IPS DF 6.9 (cell line): Measurements from ENCODE around the gene FUT3.

Experiments used
- DNase-seq: peaks from one replicate; pipeline ENCODE4 v3.0.0-alpha.2; 2013; ENCODE audit warnings: low read depth, low spot score
- H3K27ac ChIP-seq: one replicate; pipeline ENCODE4 v1.5.1; 2013; ENCODE audit warnings: low read length, control low read depth
- H3K27me3 ChIP-seq: 2 replicates; pipeline ENCODE4 v1.6.1; 2013; ENCODE audit warnings: mild to moderate bottlenecking, low read length; ENCODE audit not compliant: control insufficient read depth, insufficient read depth
- H3K36me3 ChIP-seq: 2 replicates; pipeline ENCODE4 v1.6.1; 2013; ENCODE audit warnings: low read length; ENCODE audit not compliant: control insufficient read depth, insufficient read depth
- H3K4me1 ChIP-seq: 2 replicates; pipeline ENCODE4 v1.6.1; 2013; ENCODE audit warnings: low read length; ENCODE audit not compliant: control insufficient read depth, insufficient read depth
- H3K4me3 ChIP-seq: 2 replicates; pipeline ENCODE4 v1.5.1; 2013; ENCODE audit warnings: mild to moderate bottlenecking, low read length
- H3K9me3 ChIP-seq: 2 replicates; pipeline ENCODE4 v1.6.1; 2013; ENCODE audit warnings: low read length, inconsistent platforms; ENCODE audit not compliant: control insufficient read depth, insufficient read depth
- WGBS: extraction: QIAGEN DNeasy Blood & Tissue Kit; methylation state at CpG from one replicate; pipeline ENCODE4 v1.1.7; 2013; ENCODE audit warnings: mixed read lengths, missing lambda C conversion rate; ENCODE audit not compliant: insufficient read length, insufficient coverage; 5-methylcytosine and 5-hydroxymethylcytosine counted together

Gene FUT3

DNA sequence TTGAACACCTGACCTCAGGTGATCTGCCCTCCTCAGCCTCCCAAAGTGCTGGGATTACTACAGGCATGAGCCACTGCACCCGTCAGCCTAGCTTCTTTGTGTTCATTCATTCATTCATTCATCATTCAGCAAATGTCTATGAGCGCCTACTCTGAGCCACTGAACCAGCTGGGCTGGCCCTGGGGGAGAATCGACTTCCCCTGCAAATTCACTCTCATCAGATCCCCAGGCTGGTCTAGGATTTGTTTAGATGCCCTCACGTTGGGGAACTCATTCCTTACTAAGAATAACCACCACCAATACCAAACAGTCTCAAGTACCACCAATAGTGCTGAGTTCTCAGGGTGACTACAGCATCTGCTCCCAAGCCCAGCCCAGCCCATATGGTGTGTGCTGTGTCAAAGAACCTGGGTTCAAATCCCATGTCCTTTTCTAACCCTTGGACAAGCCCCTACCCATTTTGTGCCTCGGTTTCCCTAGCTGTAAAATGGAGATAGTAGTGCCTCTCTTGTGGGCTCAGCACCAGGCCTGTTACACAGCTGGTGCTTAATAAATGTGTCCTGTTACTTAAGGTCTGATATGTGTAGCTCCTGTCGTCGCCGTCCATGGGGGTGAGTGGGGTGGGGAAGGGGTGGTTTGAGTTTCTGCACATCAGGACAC, 29.6 kb downstream of the FUT3 start:
- no peak overlapping the region for H3K4me3 ChIP-seq
- no CpG with 5 or more reads among the region's 8 CpGs for WGBS
- no peaks in the 10 kb centered on the region for H3K27me3 ChIP-seq
- peaks cover 3% of the 10 kb centered on the region; the same call in 1 of the 2 replicates for H3K4me1 ChIP-seq
- no peak for DNase-seq
- no peaks in the 10 kb centered on the region for H3K36me3 ChIP-seq
- H3K9me3 ChIP-seq = no peaks in the 10 kb centered on the region
- H3K27ac ChIP-seq = no peak overlapping the region

GRCh38 chr19:5820785-5821184, 30.5 kb downstream of the FUT3 start:
- H3K27ac ChIP-seq = no peak overlapping the region
- no peaks in the 10 kb centered on the region for H3K4me1 ChIP-seq
- no peaks in the 10 kb centered on the region for H3K9me3 ChIP-seq
- no peak for DNase-seq
- H3K4me3 ChIP-seq = no peak overlapping the region
- H3K27me3 ChIP-seq = no peaks in the 10 kb centered on the region
- WGBS = no CpG with 5 or more reads among the region's 6 CpGs
- no peaks in the 10 kb centered on the region for H3K36me3 ChIP-seq

DNA sequence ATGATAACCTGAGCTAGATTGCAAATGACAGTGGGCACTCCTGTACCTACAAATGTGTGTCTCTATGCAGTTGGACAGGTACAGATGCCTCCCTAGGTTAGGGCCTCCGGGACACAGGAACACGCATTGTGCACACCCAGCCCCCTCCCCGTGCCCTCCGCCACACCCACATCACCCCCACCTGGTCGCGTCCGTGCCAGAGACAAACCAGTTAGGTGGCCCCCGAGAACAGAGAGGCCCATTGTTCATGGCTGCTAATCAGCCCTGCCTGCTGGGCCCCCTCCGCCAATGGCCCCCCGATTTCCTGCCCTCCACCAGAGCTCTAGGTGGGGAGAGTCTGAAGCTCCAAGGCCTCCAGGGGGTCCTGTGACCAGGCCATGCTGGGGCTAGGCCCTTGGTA, 32.7 kb downstream of the FUT3 start:
- no peaks in the 10 kb centered on the region for H3K27me3 ChIP-seq
- no peak overlapping the region for H3K4me3 ChIP-seq
- no CpG with 5 or more reads among the region's 10 CpGs for WGBS
- no peak overlapping the region for H3K27ac ChIP-seq
- no peaks in the 10 kb centered on the region for H3K4me1 ChIP-seq
- H3K9me3 ChIP-seq = no peaks in the 10 kb centered on the region
- H3K36me3 ChIP-seq = no peaks in the 10 kb centered on the region
- no peak for DNase-seq

GRCh38 chr19:5817218-5817617, 34.0 kb downstream of the FUT3 start:
- Histone ChIP-seq H3K27me3 (no peaks in the 10 kb centered on the region), H3K4me1 (no peaks in the 10 kb centered on the region), H3K27ac (no peak overlapping the region), H3K9me3 (no peaks in the 10 kb centered on the region), H3K36me3 (no peaks in the 10 kb centered on the region), H3K4me3 (no peak overlapping the region)
- no peak for DNase-seq
- no CpG with 5 or more reads among the region's 2 CpGs for WGBS

DNA sequence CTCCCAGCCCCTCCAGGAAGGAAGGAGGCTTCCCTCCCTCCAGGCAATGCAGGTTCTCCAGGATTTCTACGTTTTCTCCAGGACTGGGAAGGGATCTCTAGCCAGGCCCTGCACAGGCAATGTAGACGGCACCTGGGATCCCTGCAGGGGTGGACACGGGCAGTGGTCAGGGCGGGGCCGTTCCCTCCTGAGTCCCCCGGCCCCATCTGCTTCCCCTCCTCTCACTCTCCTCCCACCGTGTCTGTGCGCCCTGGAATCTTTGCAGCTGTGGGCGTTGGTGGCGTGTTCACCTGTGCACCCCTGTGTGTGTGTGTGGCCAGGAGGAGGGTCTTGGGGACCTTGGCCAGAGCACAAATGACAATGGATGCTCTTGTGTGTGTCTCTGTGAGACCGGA, 36.4 kb downstream of the FUT3 start:
- Histone ChIP-seq H3K27ac (no peak overlapping the region), H3K9me3 (no peaks in the 10 kb centered on the region), H3K27me3 (no peaks in the 10 kb centered on the region), H3K36me3 (no peaks in the 10 kb centered on the region), H3K4me3 (no peak overlapping the region), H3K4me1 (no peaks in the 10 kb centered on the region)
- WGBS = no CpG with 5 or more reads among the region's 11 CpGs
- no peak for DNase-seq

GRCh38 chr19:5814123-5814851, 37.0 kb downstream of the FUT3 start:
- Histone ChIP-seq H3K27ac (no peak overlapping the region), H3K27me3 (no peaks in the 10 kb centered on the region)
- no CpG with 5 or more reads among the region's 9 CpGs for WGBS

DNA sequence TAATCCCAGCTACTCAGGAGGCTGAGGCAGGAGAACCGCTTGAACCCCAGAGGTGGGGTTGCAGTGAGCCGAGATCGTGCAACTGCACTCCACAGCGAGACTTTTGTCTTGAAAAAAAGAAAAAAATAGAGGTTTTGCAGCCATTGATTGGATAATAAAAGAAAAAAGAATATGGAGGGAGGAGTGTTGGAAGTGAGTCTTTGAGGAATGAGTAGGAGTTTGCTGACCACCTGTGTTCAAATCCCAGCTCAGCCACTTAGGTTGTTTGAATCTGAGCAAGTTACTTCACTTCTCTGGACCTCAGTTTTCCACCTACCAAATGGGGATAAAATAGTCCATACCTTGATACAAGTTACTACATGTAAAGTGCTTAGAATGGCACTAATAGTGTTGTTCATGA, 40.1 kb downstream of the FUT3 start:
- Histone ChIP-seq H3K4me3 (no peak overlapping the region), H3K4me1 (no peaks in the 10 kb centered on the region), H3K36me3 (no peaks in the 10 kb centered on the region), H3K27ac (no peak overlapping the region), H3K9me3 (no peaks in the 10 kb centered on the region), H3K27me3 (no peaks in the 10 kb centered on the region; the same call in 1 of the 2 replicates)
- DNase-seq = no peak
- WGBS = no CpG with 5 or more reads among the region's 4 CpGs

More at GRCh38 chr19:5814123-5814851, 37.0 kb downstream of the FUT3 start:
- DNase-seq = no peak
- Histone ChIP-seq H3K4me3 (no peak overlapping the region), H3K36me3 (no peaks in the 10 kb centered on the region), H3K9me3 (no peaks in the 10 kb centered on the region), H3K4me1 (no peaks in the 10 kb centered on the region)

GRCh38 chr19:5809469-5809868, 41.8 kb downstream of the FUT3 start:
- H3K4me3 ChIP-seq = no peak overlapping the region
- no CpG with 5 or more reads among the region's 10 CpGs for WGBS
- H3K27ac ChIP-seq = no peak overlapping the region

GRCh38 chr19:5809053-5809452, 42.2 kb downstream of the FUT3 start:
- WGBS = no CpG with 5 or more reads among the region's 9 CpGs
- Histone ChIP-seq H3K4me1 (no peaks in the 10 kb centered on the region), H3K27me3 (no peaks in the 10 kb centered on the region; the same call in 1 of the 2 replicates), H3K9me3 (no peaks in the 10 kb centered on the region), H3K4me3 (no peak overlapping the region), H3K27ac (no peak overlapping the region), H3K36me3 (no peaks in the 10 kb centered on the region)
- no peak for DNase-seq

More at GRCh38 chr19:5809469-5809868, 41.8 kb downstream of the FUT3 start:
- no peaks in the 10 kb centered on the region for H3K9me3 ChIP-seq
- H3K4me1 ChIP-seq = no peaks in the 10 kb centered on the region
- H3K36me3 ChIP-seq = no peaks in the 10 kb centered on the region
- no peaks in the 10 kb centered on the region; the same call in 1 of the 2 replicates for H3K27me3 ChIP-seq
- DNase-seq = no peak

- Histone ChIP-seq H3K36me3 (no peaks in the 10 kb centered on the region), H3K4me1 (peaks cover 2% of the 10 kb centered on the region; the same call in 1 of the 2 replicates), H3K27ac (no peak overlapping the region), H3K27me3 (peaks cover under 1% of the 10 kb centered on the region; the same call in 1 of the 2 replicates), H3K4me3 (no peak overlapping the region), H3K9me3 (no peaks in the 10 kb centered on the region)
- no CpG with 5 or more reads among the region's 21 CpGs for WGBS
- DNase-seq = no peak
Measured at GRCh38 chr19:5808120-5808816, 43.0 kb downstream of the FUT3 start.
